ENCODE data around the gene PPP6R1.

PPP6R1 gene

GRCh38 chr19:55247621-55248099 lies 11.2 kb downstream of the PPP6R1 start:
- H3K27me3 Mint-ChIP-seq = no peaks in the 10 kb centered on the region
- no peak overlapping the region for H3K4me3 Mint-ChIP-seq
- peak overlapping the region; percentile 40 for H3K27ac Mint-ChIP-seq
- peaks cover 46% of the 10 kb centered on the region for H3K4me1 Mint-ChIP-seq (ENCODE audit: low read depth)
- H3K36me3 Mint-ChIP-seq (ENCODE audit: low read depth) = peaks cover 93% of the 10 kb centered on the region
- H3K9me3 Mint-ChIP-seq = no peaks in the 10 kb centered on the region
- DNase-seq = no peak

GRCh38 chr19:55246462-55247451 lies 12.1 kb downstream of the PPP6R1 start:
- H3K27ac Mint-ChIP-seq = no peak overlapping the region
- no peak overlapping the region for H3K4me3 Mint-ChIP-seq
- H3K4me1 Mint-ChIP-seq (ENCODE audit: low read depth) = peaks cover 38% of the 10 kb centered on the region
- H3K36me3 Mint-ChIP-seq (ENCODE audit: low read depth) = peaks cover 94% of the 10 kb centered on the region
- H3K27me3 Mint-ChIP-seq = no peaks in the 10 kb centered on the region
- no peak for DNase-seq
- H3K9me3 Mint-ChIP-seq = no peaks in the 10 kb centered on the region

- H3K27me3 Mint-ChIP-seq = no peaks in the 10 kb centered on the region
- peaks cover 24% of the 10 kb centered on the region for H3K4me1 Mint-ChIP-seq (ENCODE audit: low read depth)
- no peaks in the 10 kb centered on the region for H3K9me3 Mint-ChIP-seq
- H3K4me3 Mint-ChIP-seq = no peak overlapping the region
- no peak for DNase-seq
- H3K36me3 Mint-ChIP-seq (ENCODE audit: low read depth) = peaks cover 92% of the 10 kb centered on the region
- H3K27ac Mint-ChIP-seq = no peak overlapping the region
Observed at GRCh38 chr19:55245236-55245904, 13.4 kb downstream of the PPP6R1 start.

DNA sequence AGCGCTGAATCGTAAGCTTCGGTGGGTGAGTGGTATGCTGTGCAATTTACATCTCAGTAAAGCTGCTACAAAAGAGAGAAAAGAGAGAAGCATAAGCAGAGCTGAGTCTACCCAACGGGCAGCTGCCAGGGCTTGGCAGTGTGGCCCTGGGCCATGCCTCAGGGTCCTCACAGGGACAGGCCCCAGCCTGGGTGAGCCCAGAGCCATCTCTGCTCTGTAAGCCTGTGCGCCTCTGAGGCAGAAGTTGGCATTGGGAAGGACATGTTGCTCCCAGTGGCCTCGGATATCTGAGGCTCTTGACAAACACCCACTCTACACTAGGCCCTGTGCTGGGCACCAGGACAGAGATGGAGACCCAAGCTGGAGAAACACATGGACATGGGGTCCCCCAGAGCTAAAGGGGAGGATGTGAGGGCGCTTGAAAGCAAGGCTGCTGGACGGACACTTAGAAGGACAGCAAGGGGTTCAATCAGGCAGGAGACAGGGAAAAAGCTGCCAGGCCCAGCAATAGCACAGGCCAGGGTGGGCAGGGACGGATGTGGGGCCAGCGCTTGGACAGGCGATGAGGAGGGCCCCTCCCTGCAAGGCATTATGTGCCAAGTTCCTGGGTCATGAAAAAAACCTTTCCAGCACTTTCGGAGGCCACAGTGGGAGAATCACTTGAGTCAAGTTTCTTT lies 14.7 kb downstream of the PPP6R1 start:
- no peak for DNase-seq
- peaks cover 18% of the 10 kb centered on the region for H3K4me1 Mint-ChIP-seq (ENCODE audit: low read depth)
- peak overlapping the region; percentile 20 for H3K27ac Mint-ChIP-seq
- no peaks in the 10 kb centered on the region for H3K27me3 Mint-ChIP-seq
- H3K36me3 Mint-ChIP-seq (ENCODE audit: low read depth) = peaks cover 93% of the 10 kb centered on the region
- no peak overlapping the region for H3K4me3 Mint-ChIP-seq
- H3K9me3 Mint-ChIP-seq = no peaks in the 10 kb centered on the region

DNA sequence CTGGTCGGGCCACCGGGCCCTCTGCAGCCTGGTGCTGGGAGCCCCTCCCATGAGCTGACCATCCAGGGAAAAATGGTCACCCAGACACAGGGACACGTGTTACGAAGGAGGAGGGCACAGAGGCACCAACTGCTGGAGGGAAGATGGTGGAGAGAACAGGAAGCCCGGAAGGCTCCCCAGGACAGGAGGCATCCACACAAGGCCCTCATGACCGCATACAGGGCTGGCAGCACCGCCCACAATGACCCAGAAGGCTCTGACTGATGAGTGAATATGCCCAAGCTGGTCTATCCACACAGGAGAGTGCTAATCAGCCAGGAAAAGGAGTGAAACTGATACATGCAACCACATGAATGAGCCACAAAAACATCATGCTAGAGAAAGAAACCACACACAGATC lies 16.3 kb downstream of the PPP6R1 start:
- Mint-ChIP-seq H3K4me1 (ENCODE audit: low read depth) (peaks cover 2% of the 10 kb centered on the region), H3K4me3 (no peak overlapping the region), H3K9me3 (no peaks in the 10 kb centered on the region), H3K27me3 (no peaks in the 10 kb centered on the region), H3K27ac (peak overlapping the region; percentile 10), H3K36me3 (ENCODE audit: low read depth) (peaks cover 93% of the 10 kb centered on the region)
- no peak for DNase-seq

GRCh38 chr19:55241935-55242464 lies 16.8 kb downstream of the PPP6R1 start:
- no peak overlapping the region for H3K27ac Mint-ChIP-seq
- H3K4me3 Mint-ChIP-seq = no peak overlapping the region
- no peaks in the 10 kb centered on the region for H3K9me3 Mint-ChIP-seq
- DNase-seq = no peak
- peaks cover 94% of the 10 kb centered on the region for H3K36me3 Mint-ChIP-seq (ENCODE audit: low read depth)
- H3K4me1 Mint-ChIP-seq (ENCODE audit: low read depth) = peaks cover 2% of the 10 kb centered on the region
- no peaks in the 10 kb centered on the region for H3K27me3 Mint-ChIP-seq

- Mint-ChIP-seq H3K27ac (no peak overlapping the region), H3K4me1 (ENCODE audit: low read depth) (peaks cover 2% of the 10 kb centered on the region), H3K36me3 (ENCODE audit: low read depth) (peaks cover 95% of the 10 kb centered on the region), H3K9me3 (no peaks in the 10 kb centered on the region), H3K4me3 (no peak overlapping the region), H3K27me3 (no peaks in the 10 kb centered on the region)
- no peak for DNase-seq
Observed at GRCh38 chr19:55241143-55241934, 17.5 kb downstream of the PPP6R1 start.

DNA sequence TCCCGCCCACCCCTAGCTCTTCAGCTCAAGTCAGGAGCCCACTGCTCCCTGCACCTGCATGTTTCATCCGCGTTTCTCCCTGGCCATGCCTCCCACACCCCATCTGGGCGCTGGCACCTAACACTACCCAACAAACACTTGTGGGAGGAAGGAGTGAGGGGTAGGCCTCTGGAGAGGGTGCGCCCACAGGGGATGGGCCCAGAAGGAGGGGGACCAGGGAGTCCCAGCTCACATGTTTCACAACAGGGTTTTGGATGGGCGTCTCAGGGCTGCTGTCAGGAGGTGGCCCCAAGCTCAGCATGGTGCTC lies 18.1 kb downstream of the PPP6R1 start:
- Mint-ChIP-seq H3K27me3 (no peaks in the 10 kb centered on the region), H3K4me1 (ENCODE audit: low read depth) (peaks cover 2% of the 10 kb centered on the region), H3K27ac (no peak overlapping the region), H3K4me3 (no peak overlapping the region), H3K36me3 (ENCODE audit: low read depth) (peaks cover 95% of the 10 kb centered on the region), H3K9me3 (no peaks in the 10 kb centered on the region)
- DNase-seq = no peak

DNA sequence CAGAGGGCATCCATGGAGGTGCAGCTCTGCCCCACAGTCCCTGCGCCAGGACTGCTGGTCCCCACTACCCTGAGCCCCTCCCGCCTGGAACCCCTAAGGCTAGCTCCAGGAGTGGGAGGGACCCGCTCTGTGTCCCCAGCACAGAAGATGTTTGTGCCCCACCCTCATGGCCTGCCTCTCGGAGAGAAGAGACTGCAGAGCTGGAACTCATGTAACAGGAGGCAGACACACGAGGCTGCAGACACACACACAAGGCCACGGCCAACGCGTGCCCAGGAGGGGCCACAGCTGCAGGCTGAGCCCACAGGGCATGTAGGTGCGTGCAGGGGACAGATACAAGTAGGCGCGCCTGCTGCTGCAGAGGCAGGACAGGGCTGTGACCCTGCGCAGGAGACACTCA lies 19.8 kb downstream of the PPP6R1 start:
- H3K36me3 Mint-ChIP-seq (ENCODE audit: low read depth) = peaks cover 93% of the 10 kb centered on the region

DNA sequence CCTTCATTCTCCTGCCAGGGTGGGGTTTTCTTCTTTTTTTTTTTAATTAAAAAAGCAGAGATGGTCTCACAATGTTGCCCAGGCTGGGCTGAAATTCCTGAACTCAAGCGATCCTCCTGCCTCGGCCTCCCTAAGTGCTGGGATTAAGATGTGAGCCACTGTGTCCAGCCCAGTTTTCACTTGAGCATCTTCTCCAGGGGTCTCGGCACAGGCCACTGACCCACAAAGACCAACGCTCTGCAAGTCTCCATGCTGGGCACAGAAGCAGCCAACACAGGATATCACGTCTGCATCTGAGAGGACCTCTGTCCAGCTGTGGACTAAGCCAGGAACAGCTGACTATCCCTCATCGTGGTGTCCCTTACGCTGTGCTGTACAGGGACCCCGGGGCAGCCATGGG lies 20.8 kb downstream of the PPP6R1 start:
- peaks cover 4% of the 10 kb centered on the region for H3K4me1 Mint-ChIP-seq (ENCODE audit: low read depth)
- no peak overlapping the region for H3K27ac Mint-ChIP-seq
- no peaks in the 10 kb centered on the region for H3K27me3 Mint-ChIP-seq
- no peak overlapping the region for H3K4me3 Mint-ChIP-seq
- H3K36me3 Mint-ChIP-seq (ENCODE audit: low read depth) = peaks cover 93% of the 10 kb centered on the region
- DNase-seq = no peak
- H3K9me3 Mint-ChIP-seq = no peaks in the 10 kb centered on the region

More for the DNA sequence above, 19.8 kb downstream of the PPP6R1 start:
- H3K4me3 Mint-ChIP-seq = no peak overlapping the region
- H3K9me3 Mint-ChIP-seq = no peaks in the 10 kb centered on the region
- H3K4me1 Mint-ChIP-seq (ENCODE audit: low read depth) = peaks cover 4% of the 10 kb centered on the region
- H3K27me3 Mint-ChIP-seq = no peaks in the 10 kb centered on the region
- DNase-seq = no peak
- H3K27ac Mint-ChIP-seq = no peak overlapping the region

GRCh38 chr19:55232986-55233385 lies 25.8 kb downstream of the PPP6R1 start:
- Mint-ChIP-seq H3K9me3 (no peaks in the 10 kb centered on the region), H3K4me1 (ENCODE audit: low read depth) (peaks cover 2% of the 10 kb centered on the region), H3K27me3 (no peaks in the 10 kb centered on the region), H3K27ac (peak overlapping the region; percentile 1), H3K4me3 (no peak overlapping the region), H3K36me3 (ENCODE audit: low read depth) (peaks cover 94% of the 10 kb centered on the region)
- no peak for DNase-seq

DNA sequence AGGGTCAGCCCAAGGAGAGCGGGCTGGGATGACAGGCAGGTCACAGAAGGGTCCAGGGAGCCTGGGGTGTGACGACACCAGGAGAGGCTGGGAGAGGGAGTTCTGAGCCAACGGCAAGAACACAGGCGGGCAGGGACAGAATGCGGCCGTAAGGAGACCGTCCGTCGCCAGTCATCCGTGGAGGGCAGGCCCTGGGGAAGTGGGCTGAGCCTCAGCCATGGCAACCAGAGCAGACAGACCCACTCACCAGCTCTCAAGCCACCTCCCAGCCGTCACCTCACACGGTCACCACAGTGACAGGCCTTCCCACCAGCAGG lies 26.6 kb downstream of the PPP6R1 start:
- Mint-ChIP-seq H3K4me3 (no peak overlapping the region), H3K27me3 (no peaks in the 10 kb centered on the region), H3K9me3 (no peaks in the 10 kb centered on the region), H3K36me3 (ENCODE audit: low read depth) (peaks cover 93% of the 10 kb centered on the region), H3K4me1 (ENCODE audit: low read depth) (peaks cover 2% of the 10 kb centered on the region), H3K27ac (peak overlapping the region; percentile 44)
- no peak for DNase-seq

DNA sequence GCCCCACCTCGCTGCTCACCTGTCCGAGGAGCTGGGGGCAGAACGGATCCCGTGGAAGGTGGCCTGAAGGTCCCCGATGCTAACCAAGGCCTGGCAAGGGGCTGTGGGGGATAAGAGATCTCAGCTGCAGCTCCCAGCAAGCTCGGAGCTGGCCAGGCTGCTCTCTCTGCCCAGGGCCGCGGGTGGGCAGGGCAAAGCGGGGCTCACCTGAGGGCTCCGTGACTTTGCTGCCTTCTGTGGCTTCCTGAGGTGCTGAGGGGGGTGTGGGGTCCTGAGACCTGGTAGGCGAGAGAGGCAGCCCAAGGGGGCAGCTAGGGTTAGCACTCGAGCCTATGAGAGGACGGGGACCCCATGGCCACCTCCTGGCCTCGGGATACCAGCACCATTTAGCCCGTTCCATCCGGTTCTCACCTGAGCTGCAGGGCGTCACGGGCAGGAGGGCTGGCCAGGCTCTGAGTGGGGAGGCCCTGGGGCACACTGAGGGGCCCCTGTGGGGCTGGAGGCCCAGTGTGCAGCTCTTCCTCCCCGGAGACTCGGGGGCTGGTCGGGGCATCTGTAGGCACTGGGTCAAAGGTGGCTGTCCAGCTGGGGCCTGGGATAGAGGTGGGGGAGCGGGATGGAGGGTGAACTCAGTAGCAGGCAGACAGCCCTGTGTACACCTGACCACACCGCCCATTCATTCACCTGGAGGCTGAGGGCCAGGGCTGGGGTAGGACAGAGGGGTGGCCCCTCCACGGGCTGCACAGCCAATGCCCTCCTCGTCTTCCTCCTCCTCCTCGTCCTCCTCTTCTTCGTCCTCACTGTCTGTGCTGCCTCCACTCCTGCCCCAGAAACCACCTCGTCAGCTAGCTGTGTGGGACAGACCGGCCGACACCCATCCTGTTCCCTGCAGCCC lies 27.2 kb downstream of the PPP6R1 start:
- peak overlapping the region; percentile 44 for H3K27ac Mint-ChIP-seq
- H3K4me3 Mint-ChIP-seq = no peak overlapping the region
- H3K9me3 Mint-ChIP-seq = no peaks in the 10 kb centered on the region
- H3K4me1 Mint-ChIP-seq (ENCODE audit: low read depth) = peaks cover 2% of the 10 kb centered on the region
- DNase-seq = no peak
- H3K27me3 Mint-ChIP-seq = no peaks in the 10 kb centered on the region
- H3K36me3 Mint-ChIP-seq (ENCODE audit: low read depth) = peaks cover 93% of the 10 kb centered on the region
